GM19035 (cell line): Measurements from ENCODE around the gene TRMT44.
"Not testable (repeated sequence)": the region's sequence is repeated elsewhere in the genome, so short reads cannot be mapped to it uniquely, and the experiment has no call there.

Source experiments
- ATAC-seq: cut with Tn5 transposase; IDR thresholded peaks from one replicate; pipeline ENCODE4 v1.9.1; 2021; ENCODE audit not compliant: unreplicated experiment

The TRMT44 gene

GRCh38 chr4:8486643-8487042 is 46.1 kb downstream of the TRMT44 start:
- ATAC-seq: not testable (repeated sequence)

GRCh38 chr4:8488791-8489369 is 48.3 kb downstream of the TRMT44 start:
- ATAC-seq: no peak

- ATAC-seq: not testable (repeated sequence)
Measured at GRCh38 chr4:8491478-8491877, 50.9 kb downstream of the TRMT44 start.

GRCh38 chr4:8492174-8492573 is 51.6 kb downstream of the TRMT44 start:
- ATAC-seq: no peak

GRCh38 chr4:8493484-8493883 is 52.9 kb downstream of the TRMT44 start:
- ATAC-seq: no peak

GRCh38 chr4:8494218-8494617 is 53.6 kb downstream of the TRMT44 start:
- ATAC-seq: no peak

- ATAC-seq: no peak
Measured at GRCh38 chr4:8494983-8495548, 54.5 kb downstream of the TRMT44 start.

- ATAC-seq: no peak
Measured at GRCh38 chr4:8495803-8496202, 55.2 kb downstream of the TRMT44 start.

GRCh38 chr4:8497762-8498161 is 57.2 kb downstream of the TRMT44 start:
- no peak for ATAC-seq

GRCh38 chr4:8500966-8501365 is 60.4 kb downstream of the TRMT44 start:
- no peak for ATAC-seq

GRCh38 chr4:8501781-8502180 is 61.2 kb downstream of the TRMT44 start:
- ATAC-seq: no peak

GRCh38 chr4:8502371-8502770 is 61.8 kb downstream of the TRMT44 start:
- ATAC-seq: no peak

- ATAC-seq: no peak
Measured at GRCh38 chr4:8502836-8503585, 62.4 kb downstream of the TRMT44 start.

- no peak for ATAC-seq
Measured at GRCh38 chr4:8503801-8504200, 63.2 kb downstream of the TRMT44 start.

- no peak for ATAC-seq
Measured at GRCh38 chr4:8504279-8505007, 63.9 kb downstream of the TRMT44 start.

- ATAC-seq: no peak
Measured at GRCh38 chr4:8505229-8505628, 64.7 kb downstream of the TRMT44 start.

GRCh38 chr4:8506006-8506372 is 65.4 kb downstream of the TRMT44 start:
- no peak for ATAC-seq

GRCh38 chr4:8506373-8507195 is 66.0 kb downstream of the TRMT44 start:
- no peak for ATAC-seq

- ATAC-seq: no peak
Measured at GRCh38 chr4:8507196-8507570, 66.6 kb downstream of the TRMT44 start.

- no peak for ATAC-seq
Measured at GRCh38 chr4:8507624-8508023, 67.0 kb downstream of the TRMT44 start.

GRCh38 chr4:8508266-8508665 is 67.7 kb downstream of the TRMT44 start:
- no peak for ATAC-seq
